ENCODE measurements around the gene BATF3.

The BATF3 gene

DNA sequence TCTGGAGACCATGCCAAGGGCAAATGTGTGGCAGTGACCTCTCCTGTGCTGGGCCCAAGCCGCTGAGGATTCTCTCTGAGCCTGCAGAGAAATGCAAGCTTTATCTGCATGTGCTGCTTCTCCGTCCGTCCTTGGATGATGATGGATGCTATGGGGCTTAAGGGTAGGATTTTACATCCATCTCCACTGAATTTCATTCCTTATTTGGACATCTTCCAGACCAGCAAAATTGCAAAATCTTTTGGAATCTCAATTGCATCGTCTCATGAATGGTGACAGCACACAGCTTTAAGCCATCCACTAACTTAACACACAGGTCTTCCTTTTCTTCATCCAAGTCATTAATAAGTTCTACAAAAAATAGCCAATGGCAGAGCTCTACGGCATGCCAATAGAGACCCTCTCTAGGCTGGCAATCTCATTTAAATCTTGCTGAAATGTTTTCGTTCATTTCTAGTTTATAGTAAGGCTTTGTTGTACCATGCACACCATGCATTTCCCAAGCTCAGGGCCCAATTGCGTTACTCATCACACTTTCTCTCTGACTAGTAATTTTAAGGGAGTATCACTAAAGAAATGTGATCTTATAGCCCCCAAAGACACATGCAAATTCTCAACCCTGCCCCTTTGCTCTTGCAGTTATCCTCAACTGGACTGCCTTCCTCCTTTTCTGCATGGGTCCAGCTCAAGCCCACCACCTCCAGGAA, 11.1 kb downstream of the BATF3 start:
- TF ChIP-seq, protein P1, sequence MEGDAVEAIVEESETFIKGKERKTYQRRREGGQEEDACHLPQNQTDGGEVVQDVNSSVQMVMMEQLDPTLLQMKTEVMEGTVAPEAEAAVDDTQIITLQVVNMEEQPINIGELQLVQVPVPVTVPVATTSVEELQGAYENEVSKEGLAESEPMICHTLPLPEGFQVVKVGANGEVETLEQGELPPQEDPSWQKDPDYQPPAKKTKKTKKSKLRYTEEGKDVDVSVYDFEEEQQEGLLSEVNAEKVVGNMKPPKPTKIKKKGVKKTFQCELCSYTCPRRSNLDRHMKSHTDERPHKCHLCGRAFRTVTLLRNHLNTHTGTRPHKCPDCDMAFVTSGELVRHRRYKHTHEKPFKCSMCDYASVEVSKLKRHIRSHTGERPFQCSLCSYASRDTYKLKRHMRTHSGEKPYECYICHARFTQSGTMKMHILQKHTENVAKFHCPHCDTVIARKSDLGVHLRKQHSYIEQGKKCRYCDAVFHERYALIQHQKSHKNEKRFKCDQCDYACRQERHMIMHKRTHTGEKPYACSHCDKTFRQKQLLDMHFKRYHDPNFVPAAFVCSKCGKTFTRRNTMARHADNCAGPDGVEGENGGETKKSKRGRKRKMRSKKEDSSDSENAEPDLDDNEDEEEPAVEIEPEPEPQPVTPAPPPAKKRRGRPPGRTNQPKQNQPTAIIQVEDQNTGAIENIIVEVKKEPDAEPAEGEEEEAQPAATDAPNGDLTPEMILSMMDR (conservative IDR thresholded peaks at IDR 0.05; ENCODE audit: low read depth, low read length): no peak
- H3K4me3 ChIP-seq (ENCODE audit: low read depth, low read length): no peak overlapping the region
- peak; percentile 52 for DNase-seq (ENCODE audit: low read depth)

GRCh38 chr1:212687811-212688210, 11.8 kb downstream of the BATF3 start:
- TF ChIP-seq, protein P1 (conservative IDR thresholded peaks at IDR 0.05; ENCODE audit: low read depth, low read length): no peak
- DNase-seq (ENCODE audit: low read depth): no peak
- H3K4me3 ChIP-seq (ENCODE audit: low read depth, low read length): no peak overlapping the region

- DNase-seq (ENCODE audit: low read depth): no peak
- TF ChIP-seq, protein P1 (conservative IDR thresholded peaks at IDR 0.05; ENCODE audit: low read depth, low read length): no peak
- no peak overlapping the region for H3K4me3 ChIP-seq (ENCODE audit: low read depth, low read length)
Measured at GRCh38 chr1:212686591-212686990, 13.0 kb downstream of the BATF3 start.

DNA sequence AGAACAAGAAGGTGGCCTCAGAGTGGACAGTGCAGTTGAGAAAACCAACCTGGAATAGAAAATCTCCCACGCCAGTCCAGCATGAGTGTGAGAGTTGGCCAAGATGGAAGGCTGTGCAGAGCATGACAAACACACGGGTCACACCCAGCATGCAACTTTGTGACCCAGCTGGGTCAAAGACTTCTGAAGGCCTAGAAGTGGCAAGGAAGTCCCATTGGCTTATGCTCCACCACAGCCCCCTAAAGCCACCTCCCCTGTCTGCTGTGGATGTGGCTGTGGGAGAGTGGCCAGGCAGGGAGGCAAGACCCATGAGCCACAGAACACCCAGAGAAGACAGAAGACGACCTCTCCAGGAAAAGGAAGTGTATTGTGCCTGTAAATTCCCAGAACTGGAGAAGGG, 13.6 kb downstream of the BATF3 start:
- DNase-seq (ENCODE audit: low read depth): no peak
- no peak overlapping the region for H3K4me3 ChIP-seq (ENCODE audit: low read depth, low read length)
- TF ChIP-seq, protein P1 (conservative IDR thresholded peaks at IDR 0.05; ENCODE audit: low read depth, low read length): no peak

DNA sequence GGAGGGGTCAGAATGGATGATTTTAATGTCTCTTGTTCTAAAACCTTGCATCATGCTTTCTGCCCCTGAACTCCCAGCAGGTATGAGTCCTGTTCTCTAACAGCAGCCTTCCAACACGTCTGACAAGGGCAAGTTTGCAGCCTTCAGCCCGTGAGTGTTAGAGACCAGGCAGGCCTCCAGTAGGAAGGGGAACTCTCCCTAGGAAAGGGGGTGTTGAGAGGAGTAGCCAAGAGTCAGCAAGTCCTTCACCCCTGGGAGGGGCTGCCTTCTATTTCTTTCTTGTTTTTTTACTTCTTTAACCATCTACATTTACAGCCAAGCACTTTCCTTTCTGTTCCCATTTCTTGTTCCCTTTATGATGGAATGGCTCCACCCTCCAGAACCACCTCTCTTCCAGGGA, 14.2 kb downstream of the BATF3 start:
- no peak for DNase-seq (ENCODE audit: low read depth)
- no peak overlapping the region for H3K4me3 ChIP-seq (ENCODE audit: low read depth, low read length)
- TF ChIP-seq, protein P1 (conservative IDR thresholded peaks at IDR 0.05; ENCODE audit: low read depth, low read length): no peak

GRCh38 chr1:212684521-212685090, 15.0 kb downstream of the BATF3 start:
- TF ChIP-seq, protein P1 (conservative IDR thresholded peaks at IDR 0.05; ENCODE audit: low read depth, low read length): no peak
- DNase-seq (ENCODE audit: low read depth): no peak
- H3K4me3 ChIP-seq (ENCODE audit: low read depth, low read length): no peak overlapping the region

DNA sequence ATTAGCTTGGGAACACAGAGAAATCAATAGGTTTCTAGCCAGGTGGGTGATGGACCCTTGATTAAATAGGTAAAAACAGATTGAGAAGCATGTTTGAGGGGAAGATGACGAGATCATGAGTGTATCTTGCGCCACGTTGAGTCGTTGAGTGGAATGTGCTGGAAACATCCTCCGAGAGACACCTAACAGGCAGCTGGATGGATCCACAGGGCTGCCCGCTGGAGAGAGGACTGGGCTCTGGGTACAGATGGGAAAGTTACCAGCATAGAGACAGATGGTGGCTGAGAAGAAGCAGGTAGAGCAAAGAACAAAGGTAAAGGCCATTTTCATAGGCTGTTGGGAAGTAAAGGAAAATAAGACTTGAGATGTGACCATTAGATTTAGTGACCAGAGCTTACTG, 15.6 kb downstream of the BATF3 start:
- no peak for DNase-seq (ENCODE audit: low read depth)
- H3K4me3 ChIP-seq (ENCODE audit: low read depth, low read length): no peak overlapping the region
- TF ChIP-seq, protein P1 (conservative IDR thresholded peaks at IDR 0.05; ENCODE audit: low read depth, low read length): no peak

All from choroid plexus epithelial cell (primary cell).